HG03439 (cell line): ENCODE measurements around the gene APPL2.

Experiments used
- ATAC-seq: cut with Tn5 transposase; IDR thresholded peaks from one replicate; pipeline ENCODE4 v1.9.1; 2021; ENCODE audit warnings: mild to moderate bottlenecking, moderate library complexity; ENCODE audit not compliant: unreplicated experiment

APPL2 gene

GRCh38 chr12:105235732-105236476, at the start of gene APPL2:
Gene APPL2, minus strand, starts transcription at chr12:105236174. Its CDS starts 162 bp downstream, at chr12:105236012.
- ATAC-seq = peak; percentile 91

- ATAC-seq = no peak
Measured at GRCh38 chr12:105285378-105285777, 49.4 kb upstream of the APPL2 start.

- no peak for ATAC-seq
Measured at GRCh38 chr12:105281694-105282049, 45.7 kb upstream of the APPL2 start.

GRCh38 chr12:105280966-105281693, 45.2 kb upstream of the APPL2 start:
- no peak for ATAC-seq

GRCh38 chr12:105279460-105280056, 43.6 kb upstream of the APPL2 start:
- ATAC-seq = peak; percentile 49

- no peak for ATAC-seq
Measured at GRCh38 chr12:105278043-105278697, 42.2 kb upstream of the APPL2 start.

GRCh38 chr12:105275997-105276733, 40.2 kb upstream of the APPL2 start:
- ATAC-seq = no peak

- no peak for ATAC-seq
Measured at GRCh38 chr12:105274571-105274970, 38.6 kb upstream of the APPL2 start.

GRCh38 chr12:105273601-105274000, 37.6 kb upstream of the APPL2 start:
- ATAC-seq = no peak

- no peak for ATAC-seq
Measured at GRCh38 chr12:105272814-105273416, 36.9 kb upstream of the APPL2 start.

- ATAC-seq = no peak
Measured at GRCh38 chr12:105272152-105272551, 36.2 kb upstream of the APPL2 start.

GRCh38 chr12:105271364-105271763, 35.4 kb upstream of the APPL2 start:
- ATAC-seq = no peak

- ATAC-seq = no peak
Measured at GRCh38 chr12:105270671-105271255, 34.8 kb upstream of the APPL2 start.

- ATAC-seq = no peak
Measured at GRCh38 chr12:105267711-105268110, 31.7 kb upstream of the APPL2 start.

GRCh38 chr12:105264771-105265170, 28.8 kb upstream of the APPL2 start:
- no peak for ATAC-seq

GRCh38 chr12:105262461-105263184, 26.6 kb upstream of the APPL2 start:
- ATAC-seq = no peak

GRCh38 chr12:105261010-105261409, 25.0 kb upstream of the APPL2 start:
- no peak for ATAC-seq

- no peak for ATAC-seq
Measured at GRCh38 chr12:105259226-105259625, 23.3 kb upstream of the APPL2 start.

GRCh38 chr12:105257321-105257728, 21.4 kb upstream of the APPL2 start:
- ATAC-seq = no peak
